ENCODE results near the gene RAB3B.

The RAB3B gene

DNA sequence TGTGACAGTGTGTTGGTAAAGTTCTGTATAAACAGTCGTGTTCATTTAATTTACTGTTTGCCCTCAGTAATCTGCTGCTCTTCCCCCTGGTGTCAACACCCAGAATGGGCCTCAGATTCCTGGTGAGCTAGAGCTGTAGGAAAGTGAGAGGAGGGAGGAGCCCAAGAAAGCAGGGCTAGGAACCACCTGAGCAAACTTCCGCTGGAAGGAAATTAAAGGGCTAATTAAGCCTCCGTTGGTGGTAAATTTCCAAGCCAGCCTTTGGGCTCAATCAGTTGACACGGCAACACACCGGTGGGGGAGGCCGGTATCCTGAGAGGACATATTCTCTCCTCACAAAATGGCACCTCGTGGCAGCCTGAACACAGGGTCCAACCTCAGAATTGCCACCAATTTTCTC lies 32.9 kb downstream of the RAB3B start:
- DNase-seq (ENCODE audit: low read depth in 2 of 2), result no peak

DNA sequence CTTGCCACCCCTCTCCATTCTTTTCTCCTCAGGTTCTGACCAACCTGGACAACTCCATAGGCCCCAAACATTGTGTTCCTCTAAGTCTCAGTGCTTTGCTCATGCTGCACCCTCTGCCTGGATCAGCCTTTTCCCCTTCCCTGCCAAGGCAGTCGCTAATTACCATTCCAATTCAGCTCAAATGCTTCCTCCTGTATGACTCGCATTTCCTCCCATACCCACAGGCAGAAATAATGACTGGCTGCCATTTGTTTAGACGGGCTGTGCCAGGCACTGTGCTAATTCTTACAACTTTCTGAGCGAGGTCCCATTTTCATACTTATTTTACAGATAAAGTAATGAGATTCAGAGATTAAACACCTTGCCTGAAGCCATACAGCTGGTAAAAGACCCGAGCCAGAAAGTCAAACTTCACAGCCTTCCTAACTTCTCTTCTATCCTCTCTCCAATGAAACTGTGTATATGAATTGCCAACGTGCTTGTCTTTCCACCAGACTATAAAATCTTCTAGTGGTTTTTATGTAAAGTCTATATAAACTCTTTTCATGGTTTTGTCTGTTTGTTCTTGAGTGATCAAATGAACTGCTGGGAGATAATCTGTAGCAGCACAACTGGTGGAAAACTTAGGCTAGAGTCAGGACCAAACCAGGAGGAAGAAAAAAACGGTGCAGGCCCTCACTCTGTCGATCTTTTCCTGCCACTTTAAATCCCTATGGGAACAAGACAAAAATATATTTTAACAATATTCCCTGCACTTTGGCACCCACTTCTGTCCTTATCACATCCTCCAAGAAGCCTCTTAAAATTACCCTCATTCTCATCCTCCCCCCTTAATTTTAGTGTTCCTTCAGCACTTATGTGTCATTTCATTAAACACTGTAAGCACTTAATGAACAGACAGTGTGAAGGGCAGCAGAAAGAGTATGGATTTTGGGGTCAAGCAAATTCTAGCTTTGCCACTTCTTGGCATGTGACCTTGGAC lies 33.7 kb downstream of the RAB3B start:
- no peak for DNase-seq (ENCODE audit: low read depth in 2 of 2)

DNA sequence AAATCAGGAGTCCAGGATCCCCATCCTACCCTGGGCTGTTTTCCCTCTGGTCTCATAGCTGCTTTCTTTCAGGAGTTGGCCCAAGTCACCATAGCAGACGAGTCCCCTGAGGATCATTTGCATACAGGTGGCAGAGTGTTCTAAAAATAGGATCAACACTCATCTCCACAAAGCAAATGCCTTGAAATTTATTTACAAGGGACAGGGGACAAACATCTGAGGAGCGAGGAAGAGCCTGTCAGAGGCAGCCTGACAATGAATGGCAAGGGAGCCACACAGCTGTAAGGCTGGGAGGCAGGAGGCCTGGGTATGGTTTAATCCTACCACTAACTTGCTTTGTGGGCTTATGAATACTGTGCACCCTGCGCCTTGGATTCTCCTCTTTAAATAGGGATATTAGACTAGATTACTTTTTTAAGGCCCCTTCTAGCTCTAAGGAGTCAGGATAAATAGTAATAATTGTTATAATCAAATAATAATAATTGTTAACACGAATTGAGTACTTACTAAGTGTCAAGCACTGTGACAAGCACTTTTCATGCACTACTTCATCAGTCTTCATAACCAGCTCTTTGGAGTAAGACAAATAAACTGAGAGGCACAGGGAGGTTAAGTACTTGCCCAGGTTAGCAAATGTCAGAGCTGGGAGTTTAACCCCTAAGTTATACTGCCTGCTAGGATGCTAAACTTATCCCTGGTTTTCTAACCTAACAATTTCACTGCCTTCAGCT lies 34.5 kb downstream of the RAB3B start:
- DNase-seq (ENCODE audit: low read depth in 2 of 2), result no peak

DNA sequence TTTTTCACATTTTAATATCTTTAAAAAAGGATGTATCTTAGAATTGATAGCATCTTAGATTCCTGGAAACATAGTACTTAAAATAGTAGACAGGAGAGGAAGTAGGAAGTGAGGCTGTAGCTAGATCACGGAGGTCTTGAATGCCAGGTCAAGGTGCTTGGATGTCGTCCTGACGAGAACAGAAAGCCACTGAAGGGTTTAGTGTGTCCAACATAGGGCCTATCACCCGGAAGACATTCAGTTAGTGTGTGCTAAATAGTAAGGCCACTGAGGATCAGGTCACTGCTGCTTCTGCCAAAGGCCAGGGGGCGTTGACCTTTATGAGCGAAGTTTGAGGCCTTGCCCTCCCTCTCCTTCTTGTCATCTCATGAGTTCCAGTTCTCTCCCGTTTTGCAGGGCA lies 35.7 kb downstream of the RAB3B start:
- DNase-seq (ENCODE audit: low read depth in 2 of 2), result no peak

DNA sequence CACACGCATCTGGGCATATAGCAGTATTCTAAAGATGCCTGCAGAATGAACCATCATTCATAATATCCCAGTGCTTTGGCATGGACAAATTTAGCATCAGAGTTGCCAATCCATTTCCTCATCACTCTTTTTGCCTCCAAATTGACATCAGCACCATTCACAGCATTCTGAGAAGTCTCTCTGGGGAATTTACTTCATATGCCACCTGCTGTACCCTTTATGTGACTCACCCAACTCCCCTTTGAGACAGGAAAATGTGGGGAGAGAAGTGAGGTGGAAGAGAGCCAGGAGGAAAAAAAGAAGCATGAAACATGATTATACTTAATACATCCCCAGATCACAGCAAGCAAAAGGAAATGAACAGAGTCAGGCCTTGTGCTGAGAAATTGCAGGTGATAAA lies 37.4 kb downstream of the RAB3B start:
- DNase-seq (ENCODE audit: low read depth in 2 of 2), result no peak

DNA sequence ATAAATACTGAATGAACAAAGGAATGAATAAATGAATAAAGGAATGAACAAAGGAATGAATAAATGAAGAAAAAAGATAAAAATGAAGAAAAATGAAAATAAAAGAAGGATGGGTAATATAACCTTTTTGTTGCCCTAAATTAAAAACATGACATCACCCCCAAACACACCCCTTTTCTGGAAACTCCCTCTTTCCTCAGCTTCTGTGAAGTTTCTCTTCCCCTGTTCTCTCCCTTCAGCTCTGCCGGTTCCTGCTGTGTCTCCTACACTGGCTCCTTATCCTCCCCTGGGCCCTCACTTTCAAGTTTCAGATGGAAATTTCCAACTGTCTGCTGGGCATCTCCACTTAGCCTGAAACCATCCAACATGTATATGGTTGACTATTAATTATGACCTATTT lies 37.9 kb downstream of the RAB3B start:
- no peak for DNase-seq (ENCODE audit: low read depth in 2 of 2)

DNA sequence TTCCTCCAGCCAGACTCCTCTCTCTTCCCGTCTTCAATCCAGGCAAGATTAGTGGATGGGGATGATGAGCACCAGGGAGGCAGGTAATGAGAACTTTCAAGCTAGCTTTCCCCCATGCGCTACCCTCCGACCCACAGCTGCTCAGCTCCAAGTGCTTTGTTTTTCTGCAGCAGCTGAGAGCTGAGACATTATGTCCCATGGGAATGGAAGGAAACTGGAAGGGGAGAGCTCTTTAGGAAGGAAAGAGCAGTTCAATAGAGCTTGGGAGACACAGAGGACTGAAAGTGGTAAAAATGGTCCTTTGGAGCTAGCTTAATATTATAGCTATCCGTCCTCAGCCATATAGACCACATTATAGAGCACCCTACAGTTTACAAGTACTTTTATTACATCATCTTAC lies 39.8 kb downstream of the RAB3B start:
- DNase-seq (ENCODE audit: low read depth in 2 of 2), result no peak

DNA sequence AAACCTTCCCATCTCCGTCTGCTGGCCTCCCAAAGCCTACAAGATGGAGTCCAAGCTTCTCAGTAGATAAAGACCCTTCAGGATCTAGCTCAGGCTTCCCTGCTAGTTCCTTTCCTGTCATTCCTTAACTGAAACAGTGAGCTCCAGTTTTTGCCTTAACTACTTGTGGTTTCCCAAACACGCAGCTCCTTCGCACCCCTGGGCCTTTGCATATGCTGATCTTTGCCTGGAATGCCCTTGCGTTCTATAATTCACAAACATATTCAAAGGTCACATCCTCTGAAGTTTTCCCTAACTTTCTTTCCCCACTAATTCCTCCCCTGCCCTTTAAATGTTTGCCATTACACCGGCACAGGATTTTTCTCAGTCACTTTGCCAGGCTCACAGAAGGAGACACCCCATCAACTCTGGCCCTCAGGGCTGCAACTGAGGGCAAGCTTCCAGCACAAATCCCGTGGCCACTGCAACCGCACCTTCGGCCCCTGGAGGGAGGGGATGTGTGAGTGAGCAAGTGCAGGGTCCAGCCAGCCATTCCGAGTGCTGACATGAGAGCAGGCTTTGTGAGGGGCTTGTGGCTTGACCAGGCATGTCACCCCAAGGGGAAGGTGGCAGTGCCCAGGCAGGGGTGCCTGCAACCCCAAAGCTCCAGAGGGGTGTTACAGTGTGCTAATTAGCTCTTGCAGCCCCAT lies 41.3 kb downstream of the RAB3B start:
- DNase-seq (ENCODE audit: low read depth in 2 of 2), result no peak

DNA sequence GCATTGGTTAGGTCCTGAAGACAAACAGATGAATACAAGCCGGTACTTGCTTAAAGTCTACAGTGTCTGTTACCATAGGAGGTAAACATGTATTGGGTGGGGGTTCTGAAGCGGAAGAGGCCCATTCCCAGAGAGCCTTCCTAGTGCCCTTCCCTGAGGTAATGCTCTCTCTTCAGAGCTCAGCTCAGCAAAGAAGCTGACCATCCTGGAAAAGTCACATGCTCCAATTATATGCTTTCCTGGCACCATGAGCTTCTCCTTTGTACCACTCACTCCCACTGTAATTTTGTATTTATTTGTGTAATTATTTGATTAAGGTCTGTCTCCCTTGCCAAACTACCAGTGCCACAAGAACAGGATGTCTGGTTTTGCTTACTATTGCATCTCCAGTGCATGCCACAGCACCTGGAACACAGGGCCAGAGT lies 42.0 kb downstream of the RAB3B start:
- DNase-seq (ENCODE audit: low read depth in 2 of 2), result no peak

DNA sequence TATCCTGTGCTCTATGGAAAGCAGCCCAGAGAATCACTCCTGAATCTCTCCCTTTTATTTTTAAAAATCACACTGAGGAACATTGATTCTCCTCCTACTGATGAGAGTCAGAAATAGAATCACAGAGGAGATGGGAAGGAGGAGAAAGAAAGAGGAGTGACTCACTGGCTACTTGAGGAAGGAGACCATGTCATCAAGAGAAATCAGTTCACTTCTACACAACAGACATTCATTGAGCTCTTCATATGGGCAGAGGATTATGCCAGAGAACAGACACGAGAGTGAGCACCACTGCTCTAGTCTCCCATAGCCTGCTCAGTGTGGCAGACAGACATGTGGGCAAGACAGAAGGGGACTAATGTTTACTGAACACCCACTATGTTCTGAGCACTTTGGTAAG lies 44.2 kb downstream of the RAB3B start:
- no peak for DNase-seq (ENCODE audit: low read depth in 2 of 2)

DNA sequence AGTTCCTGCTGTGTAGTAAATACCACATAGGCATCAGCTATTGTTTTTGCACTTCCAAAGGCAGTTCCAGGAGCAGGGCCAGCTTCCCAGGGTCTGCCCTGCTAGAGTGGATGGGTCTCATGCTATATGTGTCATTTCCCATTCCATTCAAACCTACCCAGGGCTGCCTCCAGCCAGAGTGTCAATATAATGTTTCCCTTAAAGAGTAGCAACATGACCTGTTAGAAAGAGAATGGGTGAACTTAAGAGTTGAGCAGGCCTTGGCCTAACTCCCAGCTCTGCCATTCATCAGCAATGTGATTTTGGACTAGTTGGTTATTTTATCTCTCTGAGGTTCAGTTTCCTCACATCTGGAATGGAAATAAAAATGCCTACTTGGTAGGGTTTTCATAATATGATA lies 44.9 kb downstream of the RAB3B start:
- DNase-seq (ENCODE audit: low read depth in 2 of 2), result no peak

DNA sequence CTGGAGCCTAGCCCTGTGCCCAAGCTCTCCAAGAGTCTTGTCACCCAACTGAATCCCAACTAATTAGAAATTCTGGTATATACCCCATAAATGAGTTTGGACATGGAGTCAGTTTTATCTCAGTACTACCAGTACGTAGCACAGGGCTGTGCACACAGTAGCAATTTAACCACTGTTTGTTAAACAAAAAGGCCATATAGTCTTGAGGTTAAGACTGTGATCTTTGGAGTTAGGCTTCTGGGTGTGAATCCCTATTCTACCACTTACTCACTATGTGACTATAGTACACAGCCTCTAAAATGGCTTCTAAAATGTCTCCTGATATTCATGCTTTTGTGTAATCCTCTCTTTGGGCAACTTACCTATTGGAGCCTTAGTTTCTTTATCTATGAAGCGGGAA lies 48.2 kb downstream of the RAB3B start:
- DNase-seq (ENCODE audit: low read depth in 2 of 2), result no peak

DNA sequence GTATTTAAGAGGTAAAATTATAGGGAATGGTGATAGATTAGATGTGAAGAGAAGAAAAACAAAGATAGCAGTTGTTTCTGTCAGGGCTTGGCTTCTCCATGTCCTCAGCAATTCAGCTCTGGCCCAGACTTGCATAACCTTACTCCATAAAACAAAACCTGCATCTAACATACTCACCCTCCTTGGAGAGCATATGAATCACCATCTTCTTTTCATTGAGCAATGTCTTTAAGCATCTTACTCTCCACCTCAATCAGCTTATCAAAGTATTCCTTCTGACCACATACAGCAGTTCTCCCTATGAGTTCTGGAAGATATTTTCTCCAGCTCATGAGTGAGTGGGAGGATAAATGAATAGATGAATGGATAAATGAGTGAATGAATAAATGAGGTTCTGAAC lies 49.0 kb downstream of the RAB3B start:
- no peak for DNase-seq (ENCODE audit: low read depth in 2 of 2)

DNA sequence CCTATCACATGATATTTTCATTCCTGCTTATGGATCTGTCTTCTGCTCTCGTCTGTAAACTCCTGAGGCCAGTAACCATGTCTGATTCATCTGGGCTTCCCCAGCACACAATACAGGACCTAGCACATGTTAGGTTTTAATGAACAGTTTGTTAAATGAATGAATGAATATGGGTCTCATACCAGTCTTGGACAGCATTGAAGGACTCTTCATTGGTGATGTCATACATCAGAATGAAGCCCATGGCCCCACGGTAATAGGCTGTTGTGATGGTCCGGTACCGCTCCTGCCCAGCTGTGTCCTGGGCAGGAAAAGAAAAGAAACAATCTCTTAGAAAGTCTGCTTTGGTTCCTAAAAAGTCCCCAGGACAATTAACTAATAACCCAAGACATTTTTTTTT lies 53.4 kb downstream of the RAB3B start:
- no peak for DNase-seq (ENCODE audit: low read depth in 2 of 2)

DNA sequence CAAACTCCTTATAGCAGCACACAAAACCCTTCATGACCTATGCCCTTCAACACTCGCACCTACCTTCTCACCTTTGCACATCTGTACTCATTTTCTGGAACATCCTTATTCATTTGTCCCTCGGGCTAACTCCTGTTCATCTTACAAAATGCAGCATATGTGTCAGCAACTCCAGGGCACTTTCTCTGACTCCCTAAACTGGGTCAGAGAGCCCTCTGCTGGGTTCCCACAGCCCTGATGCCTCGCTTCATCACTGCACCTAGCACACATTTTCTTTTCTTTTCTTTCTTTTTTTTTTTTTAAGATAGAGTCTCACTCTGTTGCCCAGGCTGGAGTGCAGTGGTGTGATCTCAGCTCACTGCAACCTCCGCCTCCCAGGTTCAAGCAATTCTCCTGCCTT lies 54.0 kb downstream of the RAB3B start:
- no peak for DNase-seq (ENCODE audit: low read depth in 2 of 2)

DNA sequence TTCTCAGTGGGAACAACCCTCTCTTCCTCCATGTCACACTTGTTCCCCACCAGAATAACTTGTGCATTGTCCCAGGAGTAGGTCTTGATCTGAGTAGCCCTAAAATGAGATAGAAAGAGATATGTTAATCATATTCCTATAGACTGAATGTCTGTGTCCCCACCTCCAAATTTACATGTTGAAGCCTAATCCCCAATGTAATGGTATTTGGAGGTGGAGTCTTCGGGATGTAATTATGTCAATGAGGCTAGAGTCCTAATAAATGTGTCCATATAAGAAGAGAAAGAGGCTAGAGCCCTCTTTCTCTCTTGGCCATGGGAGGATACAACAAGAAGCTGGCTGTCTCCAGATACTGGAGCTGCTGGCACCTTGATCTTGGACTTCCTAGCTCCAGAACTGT lies 57.2 kb downstream of the RAB3B start:
- no peak for DNase-seq (ENCODE audit: low read depth in 2 of 2)

DNA sequence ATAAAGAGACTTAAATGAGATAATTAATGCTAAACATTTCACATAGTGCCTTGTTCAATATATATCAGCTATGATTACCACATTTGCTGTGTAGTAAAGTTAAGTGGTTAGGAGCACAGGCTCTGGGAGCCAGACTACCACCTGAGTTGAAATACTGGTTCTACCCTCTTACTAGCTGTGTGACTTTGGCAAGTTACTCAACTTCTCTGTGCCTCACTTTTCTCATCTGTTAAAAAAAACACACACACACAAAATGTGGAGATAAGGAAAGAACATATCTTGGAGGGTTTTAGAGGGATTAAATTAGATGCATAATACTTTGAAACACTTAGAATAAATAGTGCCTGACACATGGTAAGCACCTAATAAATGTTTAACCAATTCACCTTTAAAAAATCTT lies 60.2 kb downstream of the RAB3B start:
- no peak for DNase-seq (ENCODE audit: low read depth in 2 of 2)

DNA sequence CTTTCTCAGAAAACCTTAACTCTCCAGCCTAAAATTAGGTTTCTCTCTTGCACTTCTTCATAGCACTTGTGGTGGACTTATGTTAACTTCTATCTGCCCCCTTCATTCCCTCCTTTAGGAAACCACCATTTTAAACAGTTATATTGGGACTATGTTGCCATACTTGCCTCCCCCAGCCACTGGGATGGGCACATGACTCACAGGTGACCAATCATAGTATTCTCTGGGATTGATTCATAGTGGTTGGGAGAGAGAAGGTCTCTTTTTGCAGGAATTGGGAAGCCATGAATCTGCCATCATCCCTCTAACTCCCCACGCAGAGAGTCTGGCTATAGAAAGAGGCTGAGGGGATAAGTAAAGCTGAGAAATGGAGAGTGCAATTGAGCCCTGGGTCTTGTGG lies 61.6 kb downstream of the RAB3B start:
- no peak for DNase-seq (ENCODE audit: low read depth in 2 of 2)

DNA sequence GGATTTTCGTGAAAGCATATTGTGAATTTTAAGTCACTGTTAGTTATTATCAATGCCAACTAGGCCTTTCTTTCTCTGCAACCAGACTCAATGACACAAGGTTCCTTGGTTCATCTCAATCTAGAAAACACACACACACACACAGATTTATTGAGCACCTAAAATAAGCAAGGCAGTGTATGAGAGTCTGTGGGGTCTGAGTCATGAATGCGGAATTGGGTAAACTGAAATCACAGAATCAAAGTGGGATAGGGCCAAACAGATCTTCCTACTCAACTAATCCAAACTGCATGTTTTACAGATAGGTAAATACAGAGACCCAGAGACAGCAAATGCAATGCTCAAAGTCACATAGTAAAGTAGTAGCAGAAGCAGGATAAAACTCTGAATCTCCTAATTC lies 63.5 kb downstream of the RAB3B start:
- DNase-seq (ENCODE audit: low read depth in 2 of 2), result no peak

DNA sequence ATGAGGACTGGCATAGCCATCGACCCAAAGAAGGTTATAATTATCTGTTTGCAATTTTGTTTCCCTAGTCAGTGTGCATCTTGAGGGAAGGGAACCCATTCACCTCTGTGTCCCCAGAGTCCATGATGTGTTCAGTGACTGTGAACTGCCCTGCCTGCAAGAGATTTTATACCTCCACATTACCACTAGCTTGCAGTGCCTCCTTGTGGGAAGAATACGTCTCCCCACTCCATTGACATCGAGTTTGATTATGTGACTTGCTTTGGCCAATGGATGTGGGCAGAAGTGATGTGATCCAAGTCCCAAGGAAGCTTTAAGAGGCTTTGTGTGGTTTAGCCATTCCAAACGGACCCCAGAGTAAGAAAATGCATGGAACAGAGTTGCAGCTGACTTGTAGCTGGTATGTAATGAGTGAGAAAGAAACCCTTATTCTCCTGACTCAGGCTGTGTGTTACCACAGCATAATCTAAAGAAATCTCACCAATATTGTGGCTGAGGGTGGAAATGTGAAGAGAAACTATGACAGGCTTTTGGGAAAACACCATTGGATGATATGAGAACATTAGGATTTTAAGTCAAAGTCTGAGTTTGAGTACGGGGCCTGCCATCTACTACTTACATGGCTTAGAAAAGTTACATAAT lies 64.2 kb downstream of the RAB3B start:
- DNase-seq (ENCODE audit: low read depth in 2 of 2), result no peak

DNA sequence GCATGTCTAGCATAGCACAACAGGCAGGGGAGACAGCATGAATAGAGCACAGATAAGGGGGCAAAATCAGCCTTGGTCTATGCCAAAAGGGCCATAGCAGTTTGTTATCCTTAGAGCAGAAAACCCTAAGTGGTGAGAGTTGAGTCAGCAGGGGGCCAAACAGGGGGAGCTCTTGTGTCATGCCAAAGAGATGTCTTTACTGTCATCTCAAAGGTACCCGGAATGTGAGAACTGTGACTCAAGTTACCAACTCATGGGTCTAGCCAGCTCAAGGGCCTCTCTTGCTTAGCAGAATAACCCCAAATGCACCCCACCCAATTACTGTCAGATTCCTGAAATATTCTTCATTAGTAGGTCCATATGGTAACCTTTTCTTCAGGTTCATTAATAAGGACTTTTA lies 66.0 kb downstream of the RAB3B start:
- peak; percentile 3 to 37 for DNase-seq (ENCODE audit: low read depth in 2 of 2)

DNA sequence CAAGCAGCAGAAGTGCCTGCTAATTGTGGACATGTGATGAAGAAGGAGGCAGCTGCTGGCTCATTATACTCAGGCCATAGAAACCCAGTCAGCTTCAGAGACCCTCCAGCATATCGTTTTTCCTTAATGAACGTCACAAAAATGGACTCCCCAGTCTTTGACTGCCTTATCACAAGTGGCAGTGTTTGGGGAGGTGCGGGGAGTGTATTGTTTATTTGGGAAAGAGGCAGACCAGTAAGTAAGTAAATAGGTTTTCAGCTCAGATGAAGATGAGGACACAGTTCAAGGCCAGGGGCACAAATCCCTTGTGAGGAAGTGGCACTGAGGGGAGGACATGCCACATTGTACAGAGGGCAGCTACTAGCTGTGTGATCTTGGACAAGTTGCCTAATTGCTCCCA lies 68.5 kb downstream of the RAB3B start:
- no peak for DNase-seq (ENCODE audit: low read depth in 2 of 2)
